ENCODE results near the gene WIZ.

The WIZ gene

GRCh38 chr19:15430526-15431120 lies 19.1 kb downstream of the WIZ start:
- FAIRE-seq: no peak
- no peak for DNase-seq (ENCODE audit: low spot score)

GRCh38 chr19:15429825-15430467 lies 19.8 kb downstream of the WIZ start:
- no peak for FAIRE-seq
- no peak for DNase-seq (ENCODE audit: low spot score)

DNA sequence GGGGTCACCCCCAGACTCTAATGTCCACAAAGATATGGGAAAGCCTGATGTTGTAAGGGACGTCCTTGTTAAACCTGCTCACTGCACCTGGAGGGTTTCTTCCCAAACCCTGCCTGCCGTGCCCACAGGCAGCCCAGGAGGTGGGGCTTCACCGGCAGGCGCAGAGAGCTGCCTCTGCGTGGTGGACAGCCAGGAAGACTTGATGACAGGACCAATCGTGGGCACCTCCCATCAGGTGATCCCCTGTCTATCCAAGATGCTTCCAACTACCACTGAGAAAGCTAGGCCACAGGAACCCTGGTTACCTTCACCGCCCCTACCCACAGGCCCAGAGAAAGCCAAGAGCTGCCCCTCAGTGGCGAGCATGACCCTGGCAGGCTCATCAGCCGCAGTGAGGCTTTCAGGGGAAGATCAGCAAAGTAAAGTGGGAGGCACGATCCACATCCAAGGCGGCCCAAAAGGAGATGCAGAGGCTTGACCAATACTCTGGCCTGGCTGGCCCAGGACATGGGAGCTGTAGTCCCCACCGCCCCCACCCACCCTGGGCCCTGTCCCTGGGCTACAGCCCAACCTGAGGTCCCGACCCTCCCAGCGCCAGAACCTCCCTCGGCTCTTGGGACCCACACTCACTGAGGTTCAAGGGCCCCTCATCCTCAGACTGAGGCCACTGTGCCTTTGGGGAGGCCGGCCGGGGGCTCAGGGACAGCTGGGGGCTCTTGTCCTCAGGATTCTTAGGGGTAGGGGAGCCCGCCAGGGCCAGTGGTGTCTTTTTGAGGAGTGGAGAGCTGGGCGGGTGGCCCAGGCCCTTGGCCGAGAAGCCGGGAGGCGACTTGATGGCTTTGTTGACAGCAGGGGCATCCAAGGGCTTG lies 20.6 kb downstream of the WIZ start:
- no peak for FAIRE-seq
- no peak for DNase-seq (ENCODE audit: low spot score)

DNA sequence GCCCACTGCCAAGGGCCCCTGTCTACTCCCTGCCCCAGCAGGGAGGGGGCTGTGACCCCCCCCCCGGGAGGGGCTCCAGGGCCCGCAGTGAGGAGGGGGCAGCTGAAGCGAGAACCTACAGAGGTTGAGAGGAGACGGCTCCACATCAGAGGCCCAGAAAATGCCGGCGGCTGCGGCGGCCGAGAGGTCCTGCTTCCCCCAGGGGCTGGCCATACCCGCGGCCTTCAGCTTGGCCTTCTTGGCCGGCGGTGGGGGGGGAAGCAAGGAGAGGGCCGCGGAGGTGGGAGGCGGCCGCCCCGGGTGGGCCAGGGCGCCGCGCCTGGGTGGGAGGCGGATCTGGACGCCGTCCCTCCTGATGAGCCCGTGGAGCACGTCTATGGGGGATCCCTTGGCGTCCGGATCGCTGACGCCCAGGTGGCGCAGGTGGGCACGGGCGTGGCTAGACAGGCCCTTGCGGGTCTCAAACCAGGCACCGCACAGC lies 21.7 kb downstream of the WIZ start:
- DNase-seq (ENCODE audit: low spot score) (no peak), FAIRE-seq (no peak)

DNA sequence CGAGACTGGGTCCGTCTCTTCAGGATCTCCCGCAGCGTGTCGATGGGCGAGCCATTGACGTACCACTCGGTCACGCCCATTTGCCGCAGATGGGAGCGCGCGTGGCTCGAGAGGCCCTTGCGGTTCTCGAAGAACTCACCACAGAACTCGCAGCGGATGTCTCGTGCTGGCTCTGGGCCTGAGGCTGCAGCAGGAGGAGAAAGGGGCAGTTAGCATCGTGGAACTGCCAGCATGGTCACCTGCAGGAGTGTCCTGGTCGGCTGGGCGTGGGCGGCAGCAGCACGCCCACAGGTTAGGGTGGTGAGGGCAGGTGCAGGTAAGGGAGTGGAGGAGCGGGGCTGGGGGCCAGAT lies 22.4 kb downstream of the WIZ start:
- no peak for FAIRE-seq
- DNase-seq (ENCODE audit: low spot score): no peak

GRCh38 chr19:15426485-15427349 lies 23.0 kb downstream of the WIZ start:
- FAIRE-seq: no peak

GRCh38 chr19:15425321-15425950 lies 24.3 kb downstream of the WIZ start:
- FAIRE-seq (no peak), DNase-seq (ENCODE audit: low spot score) (no peak)

More at GRCh38 chr19:15426485-15427349, 23.0 kb downstream of the WIZ start:
- DNase-seq (ENCODE audit: low spot score): no peak

- no peak for DNase-seq (ENCODE audit: low spot score)
- FAIRE-seq: no peak
These were observed 25.0 kb downstream of the WIZ start for GRCh38 chr19:15424692-15425272.

DNA sequence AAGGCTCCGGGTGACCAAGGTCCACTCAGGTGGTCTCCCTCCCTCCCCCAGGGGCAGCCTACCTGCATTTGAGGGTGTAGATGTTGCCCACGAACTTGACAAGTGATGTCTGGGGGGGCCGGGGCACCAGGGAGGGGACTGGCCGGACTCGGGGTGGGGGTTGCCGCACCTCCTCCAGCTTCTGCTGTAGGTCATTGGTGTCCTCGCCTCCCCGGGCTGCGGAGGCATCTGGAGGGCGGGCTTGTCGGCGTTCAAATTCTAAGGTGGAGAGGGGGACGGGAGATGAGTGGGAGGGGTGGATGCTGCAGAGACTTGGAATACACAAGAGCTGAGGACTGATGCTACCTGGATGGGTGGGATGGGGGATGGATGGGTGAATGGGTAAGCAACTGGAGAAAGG lies 25.6 kb downstream of the WIZ start:
- DNase-seq (ENCODE audit: low spot score) (no peak), FAIRE-seq (no peak)

- no peak for DNase-seq (ENCODE audit: low spot score)
- FAIRE-seq: no peak
These were observed 26.6 kb downstream of the WIZ start for GRCh38 chr19:15423130-15423529.

DNA sequence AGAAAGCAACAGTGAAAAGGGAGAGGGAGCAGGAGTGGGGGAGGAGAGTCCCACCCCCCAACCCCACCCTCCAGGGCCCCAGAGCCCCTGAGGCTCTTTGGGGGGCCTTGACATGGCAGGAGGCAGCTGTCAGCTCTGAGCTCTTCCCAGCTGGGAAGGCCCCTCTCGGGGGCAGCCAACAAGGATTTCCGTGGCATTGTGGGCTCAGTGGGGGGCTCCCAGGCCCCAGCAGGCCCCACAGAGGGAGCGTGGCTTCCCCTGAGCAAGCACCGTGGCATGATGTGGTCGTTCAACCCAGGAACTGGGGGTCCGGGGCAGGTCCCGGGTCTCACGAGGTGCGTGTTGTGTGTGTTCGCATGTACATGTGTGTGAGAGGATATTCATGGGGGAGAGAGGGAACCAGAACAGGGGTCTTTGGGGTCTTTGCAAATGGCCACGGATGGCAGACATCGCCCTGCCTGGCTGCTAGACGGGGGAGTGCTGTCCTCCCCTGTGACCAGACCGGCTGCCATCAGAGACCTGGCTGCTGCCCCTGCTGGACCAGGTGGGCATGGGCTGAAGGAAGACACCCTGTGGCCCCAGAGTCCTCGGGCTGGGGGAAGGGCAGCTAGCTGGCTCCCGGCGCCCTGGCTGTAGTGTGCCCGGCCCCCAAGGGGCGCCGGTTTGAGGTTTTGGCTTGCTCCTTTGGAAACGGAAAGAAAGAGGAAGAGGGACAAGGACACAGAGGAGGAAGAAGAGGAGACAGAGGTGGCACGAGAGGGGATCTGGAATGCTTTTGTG lies 27.3 kb downstream of the WIZ start:
- FAIRE-seq (no peak), DNase-seq (ENCODE audit: low spot score) (no peak)

DNA sequence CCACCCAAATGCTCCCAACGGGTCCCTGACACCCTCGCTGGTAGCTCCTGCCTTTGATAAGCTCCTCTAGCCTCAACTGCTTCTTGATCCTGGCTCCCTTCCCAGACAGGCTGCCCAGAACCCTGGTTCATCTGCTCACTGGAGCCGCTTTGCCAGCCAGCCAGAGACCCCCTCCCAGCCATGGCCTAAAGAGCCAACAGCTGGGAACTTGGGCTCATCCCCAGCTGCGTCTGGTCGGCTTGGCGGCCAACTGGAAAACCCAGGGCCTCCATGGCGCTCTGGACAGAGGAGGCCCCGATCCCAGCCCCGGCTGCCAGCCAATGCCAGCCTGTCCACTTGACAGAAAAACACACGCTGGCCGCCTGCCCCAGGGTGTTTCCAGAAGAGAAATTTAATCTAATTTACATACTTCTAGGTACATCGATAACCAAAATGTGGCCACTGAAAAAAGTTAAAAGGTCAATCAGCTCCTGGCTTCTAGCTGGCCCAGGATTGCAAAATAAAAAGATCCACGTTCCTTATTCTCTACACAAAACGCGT lies 28.0 kb downstream of the WIZ start:
- DNase-seq (ENCODE audit: low spot score) (no peak), FAIRE-seq (no peak)

DNA sequence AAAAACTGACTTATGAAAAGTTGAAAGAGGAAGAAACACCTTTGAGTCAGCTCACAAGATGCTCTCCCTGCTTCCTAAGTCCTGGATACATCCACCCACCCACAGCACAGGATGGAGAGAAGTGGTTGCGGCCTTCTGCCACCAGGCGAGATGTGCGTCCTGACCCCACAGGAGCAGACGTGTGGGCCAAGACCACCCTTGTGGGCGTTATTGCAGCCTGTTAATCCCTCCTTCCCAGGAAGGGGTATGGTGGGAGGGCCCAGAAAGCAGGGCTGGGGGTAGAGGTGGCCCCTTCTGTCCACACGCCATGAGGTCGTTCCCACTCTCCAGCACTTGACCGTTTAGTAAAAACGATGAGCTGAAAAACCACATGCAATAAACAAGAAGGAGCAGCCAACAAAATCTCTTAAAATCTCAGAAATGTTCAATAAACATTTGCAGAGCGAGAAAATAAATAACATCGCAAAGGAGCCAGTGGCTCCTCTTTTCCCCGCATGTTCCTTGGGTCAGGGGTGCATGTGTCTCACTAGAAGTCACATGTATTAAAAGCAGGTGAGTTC lies 28.5 kb downstream of the WIZ start:
- no peak for FAIRE-seq

DNA sequence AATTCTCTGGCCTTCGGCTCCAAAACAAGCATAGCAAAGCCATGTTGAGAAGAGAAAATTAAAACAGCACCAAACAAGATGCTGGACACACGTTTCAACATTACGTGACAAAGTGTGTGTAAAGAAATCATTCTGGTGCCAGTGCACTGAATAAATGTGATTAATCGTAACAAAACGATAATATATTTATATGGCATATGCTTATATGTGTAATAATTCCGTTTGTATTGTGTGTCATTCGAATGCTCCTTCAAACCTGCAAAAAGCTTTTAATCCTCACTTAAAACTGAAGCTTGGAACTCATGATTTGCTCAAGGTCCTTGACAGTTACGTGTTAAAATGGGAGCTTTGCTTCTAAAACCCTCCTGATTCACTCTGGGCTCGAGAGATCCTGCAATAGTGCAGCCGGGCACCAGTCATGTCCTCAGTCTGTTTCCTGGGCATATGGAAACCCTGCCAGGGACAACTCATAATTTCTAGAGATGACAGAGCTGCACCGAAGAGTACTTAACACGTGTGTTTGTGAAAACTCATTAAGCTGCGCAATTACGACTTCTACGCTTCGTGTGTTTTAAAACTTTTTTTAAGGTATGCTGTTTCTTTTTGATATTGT lies 30.2 kb downstream of the WIZ start:
- FAIRE-seq (no peak), DNase-seq (ENCODE audit: low spot score) (no peak)

More for the DNA sequence above, 28.5 kb downstream of the WIZ start:
- no peak for DNase-seq (ENCODE audit: low spot score)

DNA sequence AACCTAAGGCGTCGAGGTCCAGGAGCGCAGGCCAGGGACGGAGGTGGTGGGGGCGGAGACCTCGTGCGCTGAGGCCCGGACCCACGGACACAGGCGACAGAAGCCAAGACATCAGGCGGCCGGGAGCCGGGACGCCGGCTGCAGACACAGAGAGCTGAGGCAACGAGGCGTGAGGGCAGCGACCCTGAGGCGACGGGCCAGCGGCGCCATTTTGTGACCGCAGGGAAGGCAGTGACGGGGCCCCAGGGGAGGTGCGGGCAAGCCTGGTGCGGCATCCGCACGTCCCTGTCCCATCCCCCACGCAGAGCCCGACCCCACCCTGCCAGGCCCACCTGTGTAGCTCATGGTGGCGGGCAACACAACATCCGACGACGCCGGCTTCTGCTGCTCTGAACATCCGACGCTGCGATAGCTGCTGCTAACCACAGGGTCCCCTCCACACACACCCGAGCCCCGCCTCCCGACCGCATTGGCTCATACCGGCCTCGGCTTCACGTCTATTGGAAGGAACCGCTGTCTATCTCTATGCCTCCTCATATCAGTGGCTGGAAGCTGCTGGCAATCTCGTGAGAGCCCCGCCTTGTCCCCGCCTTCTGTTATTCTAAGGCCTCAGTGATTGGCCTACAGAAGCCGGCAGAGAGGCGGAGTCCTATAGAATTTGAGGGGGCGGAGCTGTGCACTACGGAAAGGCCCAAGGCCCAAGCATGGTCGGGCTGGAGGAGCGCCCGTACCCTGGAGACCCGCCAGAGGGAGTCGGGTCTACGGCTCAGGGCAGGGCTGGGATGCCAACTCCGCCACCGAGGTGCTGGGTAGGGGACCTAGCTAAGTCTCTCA lies 31.0 kb downstream of the WIZ start, which contains the start of gene AKAP8L:
Gene AKAP8L, minus strand, starts transcription at position 410 of the 834 bp plus-strand sequence. Its CDS starts 65 bp downstream, at position 345.
- DNase-seq (ENCODE audit: low spot score) (peak; percentile 97), FAIRE-seq (no peak)

- DNase-seq (ENCODE audit: low spot score): no peak
- FAIRE-seq: no peak
These were observed 31.6 kb downstream of the WIZ start for GRCh38 chr19:15418231-15418578.

- FAIRE-seq (no peak), DNase-seq (ENCODE audit: low spot score) (no peak)
These were observed 32.1 kb downstream of the WIZ start for GRCh38 chr19:15417699-15418098.

- FAIRE-seq: no peak
These were observed 36.9 kb downstream of the WIZ start for GRCh38 chr19:15412832-15413231.

More at GRCh38 chr19:15412832-15413231, 36.9 kb downstream of the WIZ start:
- no peak for DNase-seq (ENCODE audit: low spot score)
